PC-3 (cell line): ENCODE results near the gene STAG3. TPM values are rescaled to one million over a fixed set of nuclear protein-coding genes. Genes with fewer than 3 reads are reported as not detected.

ENCODE experiments used
- ATAC-seq: fragments of 200-7000 bp; cut with Tn5 transposase; 2 replicates; pipeline ENCODE4 v1.9.1; 2020; ENCODE audit warnings: mild to moderate bottlenecking, moderate library complexity
- BruUV-seq: library from RNA; stranded (reverse); fragments of 400-500 nt; replicated peaks from 2 replicates; lab custom pipeline; 2021; lab: Mats Ljungman, UMichigan
- CTCF ChIA-PET: fragments of 300-600 bp; sonication (Branson Sonifier 250); formaldehyde crosslinking; loops from one replicate; lab custom pipeline; 2022; ENCODE audit warnings: antibody characterized with exemption; lab: Charles Lee
- POLR2A ChIA-PET: fragments of 300-600 bp; sonication (Branson Sonifier 250); formaldehyde crosslinking; loops from one replicate; lab custom pipeline; 2022; ENCODE audit warnings: antibody characterized with exemption; ENCODE audit not compliant: unreplicated experiment; lab: Charles Lee
- DNase-seq: peaks from one replicate; pipeline ENCODE4 v3.0.0-alpha.2; 2015
- H2AFZ ChIP-seq: fragments of 300-600 bp; sonication (generic); 2 replicates; pipeline ENCODE4 v1.6.0; 2016; ENCODE audit warnings: antibody characterized with exemption, low read length
- H3F3A ChIP-seq: fragments of 300-600 bp; sonication (generic); one replicate; pipeline ENCODE4 v1.6.0; 2017; ENCODE audit warnings: antibody characterized with exemption, low read length, control low read depth, mild to moderate bottlenecking; ENCODE audit not compliant: unreplicated experiment
- H3K27ac ChIP-seq: fragments of 300-600 bp; sonication (generic); 2 replicates; pipeline ENCODE4 v1.5.1; 2016; ENCODE audit warnings: mild to moderate bottlenecking, low read length
- H3K27me3 ChIP-seq: fragments of 300-600 bp; sonication (generic); 2 replicates; pipeline ENCODE4 v1.6.1; 2016; ENCODE audit warnings: low read length, mixed read lengths
- H3K36me3 ChIP-seq: fragments of 300-600 bp; sonication (generic); 2 replicates; pipeline ENCODE4 v1.6.1; 2016; ENCODE audit warnings: low read depth, mixed run types, low read length, mixed read lengths
- H3K4me1 ChIP-seq: fragments of 300-600 bp; sonication (generic); 2 replicates; pipeline ENCODE4 v1.5.1; 2016; ENCODE audit warnings: low read length; ENCODE audit not compliant: insufficient read depth
- H3K4me2 ChIP-seq: fragments of 300-600 bp; sonication (generic); 2 replicates; pipeline ENCODE4 v1.6.0; 2016; ENCODE audit warnings: low read length
- H3K4me3 ChIP-seq: fragments of 300-600 bp; sonication (generic); 2 replicates; pipeline ENCODE4 v1.5.1; 2016; ENCODE audit warnings: mild to moderate bottlenecking, low read length, mixed read lengths
- H3K79me2 ChIP-seq: fragments of 300-600 bp; sonication (generic); 2 replicates; pipeline ENCODE4 v1.6.1; 2017; ENCODE audit warnings: low read length, mixed read lengths
- H3K9ac ChIP-seq: fragments of 300-600 bp; sonication (generic); 2 replicates; pipeline ENCODE4 v1.6.0; 2016; ENCODE audit warnings: mild to moderate bottlenecking, low read length
- H3K9me2 ChIP-seq: fragments of 300-600 bp; sonication (generic); replicated peaks from 2 replicates; pipeline ENCODE4 v1.6.1; 2016; ENCODE audit warnings: mixed run types, low read length, mixed read lengths
- H3K9me3 ChIP-seq: fragments of 300-600 bp; sonication (generic); 2 replicates; pipeline ENCODE4 v1.6.1; 2016; ENCODE audit warnings: low read length, mixed read lengths
- H4K20me1 ChIP-seq: fragments of 300-600 bp; sonication (generic); 2 replicates; pipeline ENCODE4 v1.6.1; 2016; ENCODE audit warnings: low read length, mixed read lengths
- EZH2 ChIP-seq: fragments of 300-600 bp; sonication (generic); IDR thresholded peaks from one replicate; pipeline ENCODE4 v1.6.1; 2017; ENCODE audit warnings: antibody characterized with exemption, mild to moderate bottlenecking, low read length; ENCODE audit not compliant: unreplicated experiment
- EZH2phosphoT487 ChIP-seq: fragments of 300-600 bp; sonication (generic); IDR thresholded peaks from 2 replicates; pipeline ENCODE4 v1.6.1; 2018; ENCODE audit warnings: mild to moderate bottlenecking, antibody characterized with exemption, low read length, borderline replicate concordance
- intact Hi-C: fragments of 100-400 bp; cut with micrococcal nuclease; formaldehyde crosslinking; loops from 2 replicates; pipeline ENCODE4 v1.9.0; 2023
- total RNA-seq: library from RNA; depleted of rRNA; stranded (reverse); fragments of >200 nt; gene quantifications from 2 replicates; pipeline ENCODE4 v1.2.3, GENCODE V29; 2014
- TF ChIP-seq, protein P1 (sequence below): fragments of 300-600 bp; sonication (generic); conservative IDR thresholded peaks from 2 replicates; pipeline ENCODE4 v1.5.1; 2017; ENCODE audit warnings: antibody characterized with exemption, low read depth, mild to moderate bottlenecking, low read length

The STAG3 gene
- total RNA-seq, 1 experiment from 2014 or later: 0.07 TPM

DNA sequence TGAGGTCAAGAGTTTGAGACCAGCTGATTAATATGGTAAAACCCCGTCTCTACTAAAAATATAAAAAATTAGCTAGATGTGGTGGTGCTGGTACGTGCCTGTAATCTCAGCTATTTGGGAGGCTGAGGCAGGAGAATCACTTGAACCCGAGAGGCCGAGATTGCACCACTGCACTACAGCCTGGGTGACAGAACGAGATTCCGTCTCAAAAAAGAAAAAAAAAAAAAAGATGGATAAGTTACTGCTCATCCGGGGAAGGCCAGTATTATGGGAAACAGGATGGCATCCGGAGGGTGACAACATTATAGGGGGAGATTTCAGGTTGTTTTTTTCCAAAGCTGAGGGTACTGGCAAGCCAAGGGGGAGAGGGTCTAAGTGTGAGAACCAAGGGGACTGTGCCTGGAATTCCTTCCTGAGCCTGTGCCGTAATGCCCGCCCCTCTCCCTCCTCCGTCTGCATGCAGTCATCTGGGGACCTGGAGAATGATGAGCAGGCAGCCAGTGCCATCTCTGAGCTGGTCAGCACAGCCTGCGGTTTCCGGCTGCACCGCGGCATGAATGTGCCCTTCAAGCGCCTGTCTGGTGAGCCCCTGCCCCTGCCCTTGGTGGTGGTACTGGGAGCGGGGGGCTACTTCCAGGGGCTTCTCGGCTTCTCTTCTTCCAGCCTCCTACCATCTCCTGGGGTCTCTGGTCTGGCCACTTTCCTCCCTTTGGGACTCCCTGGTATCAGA, 24.6 kb upstream of the STAG3 start:
- no peak overlapping the region for H2AFZ ChIP-seq
- H3K36me3 ChIP-seq: peaks cover 10% of the 10 kb centered on the region; the same call in 1 of the 2 replicates
- no peak overlapping the region for H3K4me3 ChIP-seq
- H3K79me2 ChIP-seq: peaks cover 42% of the 10 kb centered on the region
- H3K9me2 ChIP-seq: no peaks in the 10 kb centered on the region
- H3F3A ChIP-seq: no peaks in the 10 kb centered on the region
- no peaks in the 10 kb centered on the region for H3K27me3 ChIP-seq
- TF ChIP-seq EZH2 (no peak), EZH2phosphoT487 (no peak)
- TF ChIP-seq, protein P1, sequence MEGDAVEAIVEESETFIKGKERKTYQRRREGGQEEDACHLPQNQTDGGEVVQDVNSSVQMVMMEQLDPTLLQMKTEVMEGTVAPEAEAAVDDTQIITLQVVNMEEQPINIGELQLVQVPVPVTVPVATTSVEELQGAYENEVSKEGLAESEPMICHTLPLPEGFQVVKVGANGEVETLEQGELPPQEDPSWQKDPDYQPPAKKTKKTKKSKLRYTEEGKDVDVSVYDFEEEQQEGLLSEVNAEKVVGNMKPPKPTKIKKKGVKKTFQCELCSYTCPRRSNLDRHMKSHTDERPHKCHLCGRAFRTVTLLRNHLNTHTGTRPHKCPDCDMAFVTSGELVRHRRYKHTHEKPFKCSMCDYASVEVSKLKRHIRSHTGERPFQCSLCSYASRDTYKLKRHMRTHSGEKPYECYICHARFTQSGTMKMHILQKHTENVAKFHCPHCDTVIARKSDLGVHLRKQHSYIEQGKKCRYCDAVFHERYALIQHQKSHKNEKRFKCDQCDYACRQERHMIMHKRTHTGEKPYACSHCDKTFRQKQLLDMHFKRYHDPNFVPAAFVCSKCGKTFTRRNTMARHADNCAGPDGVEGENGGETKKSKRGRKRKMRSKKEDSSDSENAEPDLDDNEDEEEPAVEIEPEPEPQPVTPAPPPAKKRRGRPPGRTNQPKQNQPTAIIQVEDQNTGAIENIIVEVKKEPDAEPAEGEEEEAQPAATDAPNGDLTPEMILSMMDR: no peak
- POLR2A ChIA-PET: no interaction called here
- ATAC-seq (no peak), DNase-seq (no peak)
- H4K20me1 ChIP-seq: peaks cover 6% of the 10 kb centered on the region; the same call in 1 of the 2 replicates
- CTCF ChIA-PET: no interaction called here
- peaks cover 23% of the 10 kb centered on the region for H3K4me1 ChIP-seq
- no peaks in the 10 kb centered on the region for H3K9me3 ChIP-seq
- H3K4me2 ChIP-seq: no peak overlapping the region
- H3K27ac ChIP-seq: no peak overlapping the region
- no peak overlapping the region for H3K9ac ChIP-seq
- no TSS peak for BruUV-seq
- intact Hi-C loops: no loop called here

DNA sequence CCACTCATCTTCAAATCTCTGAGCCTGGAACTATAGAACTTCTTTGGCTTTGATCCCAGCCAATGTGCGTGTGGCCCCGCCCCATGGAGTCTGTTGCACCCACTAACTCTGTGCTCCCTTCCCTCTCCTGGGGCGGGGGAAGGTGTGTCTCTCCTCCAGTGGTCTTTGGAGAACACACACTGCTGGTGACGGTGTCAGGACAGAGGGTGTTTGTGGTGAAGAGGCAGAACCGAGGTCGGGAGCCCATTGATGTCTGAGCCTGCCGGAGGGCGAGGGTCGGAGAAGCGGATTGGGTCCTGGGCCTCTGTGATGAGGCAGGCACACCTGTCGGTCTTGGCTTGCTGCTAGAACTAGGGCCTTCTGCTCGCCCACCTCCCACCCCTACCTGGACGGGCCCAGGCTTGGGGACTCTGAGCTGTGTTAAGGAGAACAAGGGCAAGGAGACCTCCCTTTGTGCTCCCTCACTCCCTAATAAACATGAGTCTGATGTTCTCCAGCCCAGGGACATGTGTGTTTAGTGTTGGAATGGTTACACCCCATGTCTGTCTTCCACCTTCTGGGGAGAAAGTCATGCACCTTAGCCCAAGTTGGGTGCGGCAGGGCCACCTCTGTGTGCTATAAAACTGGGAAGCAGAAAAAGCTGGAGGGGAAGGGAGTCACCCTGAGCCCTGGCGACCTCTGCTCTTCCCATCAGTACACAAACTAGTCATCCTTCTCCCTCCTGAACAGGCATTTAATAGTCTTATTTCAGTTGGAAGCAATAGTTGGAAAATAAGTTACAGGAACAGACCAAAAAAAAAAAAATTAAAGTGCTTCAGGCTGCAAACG, 23.8 kb upstream of the STAG3 start:
- H3K36me3 ChIP-seq: peaks cover 10% of the 10 kb centered on the region; the same call in 1 of the 2 replicates
- TF ChIP-seq EZH2phosphoT487 (no peak), EZH2 (no peak)
- TF ChIP-seq, protein P1: no peak
- H3K27ac ChIP-seq: no peak overlapping the region
- H3K27me3 ChIP-seq: no peaks in the 10 kb centered on the region
- H3K4me3 ChIP-seq: no peak overlapping the region
- no TSS peak for BruUV-seq
- H3F3A ChIP-seq: no peaks in the 10 kb centered on the region
- no peak for ATAC-seq
- no peak overlapping the region for H2AFZ ChIP-seq
- POLR2A ChIA-PET: no interaction called here
- intact Hi-C loops: no loop called here
- no peaks in the 10 kb centered on the region for H3K9me2 ChIP-seq
- H3K4me1 ChIP-seq: peaks cover 21% of the 10 kb centered on the region
- peaks cover 6% of the 10 kb centered on the region; the same call in 1 of the 2 replicates for H4K20me1 ChIP-seq
- H3K4me2 ChIP-seq: no peak overlapping the region
- H3K9ac ChIP-seq: no peak overlapping the region
- DNase-seq: no peak
- H3K79me2 ChIP-seq: peaks cover 49% of the 10 kb centered on the region
- CTCF ChIA-PET: no interaction called here
- H3K9me3 ChIP-seq: no peaks in the 10 kb centered on the region
